ENCODE measurements around the gene CAMSAP1.
A peak's percentile ranks its signal among the peaks of the same experiment; 100 is the strongest.

CAMSAP1 gene

GRCh38 chr9:135821733-135822373 is 85.5 kb downstream of the CAMSAP1 start:
- DNase-seq (ENCODE audit: low spot score), result no peak
- no peak for TF ChIP-seq CTCF (IDR thresholded peaks at IDR 0.05; ENCODE audit: extremely low read depth, insufficient read depth, missing control alignments)
- in situ Hi-C loops (cut with MboI; ENCODE audit: low pct_unique_long_range_greater_than_20kb, low sequenced_read_pairs, unreplicated experiment), result no loop called here

- no peak for DNase-seq (ENCODE audit: low spot score)
- in situ Hi-C loops (cut with MboI; ENCODE audit: low pct_unique_long_range_greater_than_20kb, low sequenced_read_pairs, unreplicated experiment), result no loop called here
- no peak for TF ChIP-seq CTCF (IDR thresholded peaks at IDR 0.05; ENCODE audit: extremely low read depth, insufficient read depth, missing control alignments)
Observed at GRCh38 chr9:135821116-135821515, 86.2 kb downstream of the CAMSAP1 start.

- TF ChIP-seq CTCF (IDR thresholded peaks at IDR 0.05; ENCODE audit: extremely low read depth, insufficient read depth, missing control alignments), result no peak
- in situ Hi-C loops (cut with MboI; ENCODE audit: low pct_unique_long_range_greater_than_20kb, low sequenced_read_pairs, unreplicated experiment), result no loop called here
- no peak for DNase-seq (ENCODE audit: low spot score)
Observed at GRCh38 chr9:135820661-135821060, 86.7 kb downstream of the CAMSAP1 start.

GRCh38 chr9:135819905-135820304 is 87.4 kb downstream of the CAMSAP1 start:
- peak; percentile 16 for TF ChIP-seq CTCF (IDR thresholded peaks at IDR 0.05; ENCODE audit: extremely low read depth, insufficient read depth, missing control alignments)

GRCh38 chr9:135818718-135819475 is 88.4 kb downstream of the CAMSAP1 start:
- in situ Hi-C loops (cut with MboI; ENCODE audit: low pct_unique_long_range_greater_than_20kb, low sequenced_read_pairs, unreplicated experiment), result no loop called here
- TF ChIP-seq CTCF (IDR thresholded peaks at IDR 0.05; ENCODE audit: extremely low read depth, insufficient read depth, missing control alignments), result no peak
- DNase-seq (ENCODE audit: low spot score), result no peak

More at GRCh38 chr9:135819905-135820304, 87.4 kb downstream of the CAMSAP1 start:
- in situ Hi-C loops (cut with MboI; ENCODE audit: low pct_unique_long_range_greater_than_20kb, low sequenced_read_pairs, unreplicated experiment), result no loop called here
- no peak for DNase-seq (ENCODE audit: low spot score)

- TF ChIP-seq CTCF (IDR thresholded peaks at IDR 0.05; ENCODE audit: extremely low read depth, insufficient read depth, missing control alignments), result no peak
- DNase-seq (ENCODE audit: low spot score), result no peak
- in situ Hi-C loops (cut with MboI; ENCODE audit: low pct_unique_long_range_greater_than_20kb, low sequenced_read_pairs, unreplicated experiment), result no loop called here
Observed at GRCh38 chr9:135817951-135818717, 89.2 kb downstream of the CAMSAP1 start.

Data from GM13977 (cell line).